ENCODE results near the gene UNC79.

GRCh38 chr14:93706360-93706955, 275.7 kb downstream of the UNC79 start:
- no peak for TF ChIP-seq POLR2A (IDR thresholded peaks at IDR 0.05)
- TF ChIP-seq, protein P1, sequence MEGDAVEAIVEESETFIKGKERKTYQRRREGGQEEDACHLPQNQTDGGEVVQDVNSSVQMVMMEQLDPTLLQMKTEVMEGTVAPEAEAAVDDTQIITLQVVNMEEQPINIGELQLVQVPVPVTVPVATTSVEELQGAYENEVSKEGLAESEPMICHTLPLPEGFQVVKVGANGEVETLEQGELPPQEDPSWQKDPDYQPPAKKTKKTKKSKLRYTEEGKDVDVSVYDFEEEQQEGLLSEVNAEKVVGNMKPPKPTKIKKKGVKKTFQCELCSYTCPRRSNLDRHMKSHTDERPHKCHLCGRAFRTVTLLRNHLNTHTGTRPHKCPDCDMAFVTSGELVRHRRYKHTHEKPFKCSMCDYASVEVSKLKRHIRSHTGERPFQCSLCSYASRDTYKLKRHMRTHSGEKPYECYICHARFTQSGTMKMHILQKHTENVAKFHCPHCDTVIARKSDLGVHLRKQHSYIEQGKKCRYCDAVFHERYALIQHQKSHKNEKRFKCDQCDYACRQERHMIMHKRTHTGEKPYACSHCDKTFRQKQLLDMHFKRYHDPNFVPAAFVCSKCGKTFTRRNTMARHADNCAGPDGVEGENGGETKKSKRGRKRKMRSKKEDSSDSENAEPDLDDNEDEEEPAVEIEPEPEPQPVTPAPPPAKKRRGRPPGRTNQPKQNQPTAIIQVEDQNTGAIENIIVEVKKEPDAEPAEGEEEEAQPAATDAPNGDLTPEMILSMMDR (IDR thresholded peaks at IDR 0.05), result no peak

Data from Peyer's patch (tissue), 4 donors.